CD4-positive, alpha-beta T cell treated with Interferon alpha-2 for 1 hour (primary cell): ENCODE measurements around the gene VSX1.
A peak's percentile ranks its signal among the peaks of the same experiment; 100 is the strongest.

Experiments used
- DNase-seq, 2 donors: peaks; one replicate each; pipeline ENCODE4 v3.0.0-alpha.2; 2020 to 2022

The VSX1 gene

GRCh38 chr20:25065072-25065624 is 16.8 kb downstream of the VSX1 start:
- no peak for DNase-seq

- no peak for DNase-seq
These were observed 17.3 kb downstream of the VSX1 start for GRCh38 chr20:25064561-25065071.

GRCh38 chr20:25063981-25064380 is 18.0 kb downstream of the VSX1 start:
- DNase-seq, result no peak

DNA sequence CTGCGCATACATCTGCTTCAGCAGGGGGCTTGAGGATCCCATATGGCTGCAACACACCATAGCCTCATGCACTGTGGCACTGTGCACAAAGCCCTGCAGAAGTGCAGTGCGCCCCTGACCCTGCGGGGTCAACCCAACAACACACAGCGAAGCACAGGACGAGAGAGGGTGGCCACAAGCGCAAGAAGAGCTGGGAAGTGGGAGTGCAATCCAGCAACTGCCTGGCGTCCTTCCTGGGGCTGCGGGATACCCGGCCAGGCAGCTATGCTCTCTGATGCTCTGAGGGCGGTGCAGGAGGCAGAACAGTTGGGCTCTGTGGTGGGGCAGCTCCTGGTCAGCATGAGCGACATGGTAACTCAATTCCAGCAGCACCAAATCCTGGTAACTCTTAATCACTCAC is 18.4 kb downstream of the VSX1 start:
- DNase-seq, result no peak

GRCh38 chr20:25062841-25063240 is 19.1 kb downstream of the VSX1 start:
- DNase-seq, result no peak

DNA sequence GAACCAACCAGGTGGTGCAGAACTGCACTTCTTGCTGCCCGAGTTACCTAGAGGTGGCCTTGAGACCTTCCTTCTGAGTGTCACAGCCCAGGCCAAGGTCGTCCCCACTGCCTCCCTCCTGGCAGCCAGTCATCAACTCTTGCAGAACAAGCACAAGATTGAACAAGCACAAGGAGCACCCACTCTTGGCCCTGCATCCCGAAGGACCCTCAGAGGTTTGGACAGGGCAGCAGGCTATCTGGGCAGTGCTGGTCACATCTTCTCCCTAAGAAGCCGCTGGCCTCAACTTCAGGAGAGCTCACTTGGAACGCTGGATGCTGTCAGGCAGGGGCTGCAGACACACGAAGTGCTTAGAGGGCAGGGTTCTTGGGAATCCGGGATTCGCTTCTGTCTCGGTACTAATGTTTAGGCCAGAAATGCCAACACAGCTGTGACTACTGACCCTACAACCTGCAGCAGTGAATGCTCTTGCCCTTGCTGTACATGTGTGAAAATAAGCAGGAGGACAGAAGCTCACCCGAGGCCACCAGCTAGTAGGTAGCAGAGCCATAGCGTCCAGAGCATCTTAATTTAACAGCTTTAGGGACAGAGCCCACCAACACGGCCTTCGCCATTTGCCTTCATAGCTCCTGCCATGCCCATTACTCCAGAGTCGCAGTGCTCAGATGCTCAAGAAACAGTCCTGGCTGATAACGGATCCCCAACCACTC is 20.0 kb downstream of the VSX1 start:
- DNase-seq, result no peak

- DNase-seq, result no peak
These were observed 20.7 kb downstream of the VSX1 start for GRCh38 chr20:25061103-25061799.

- no peak for DNase-seq
These were observed 22.0 kb downstream of the VSX1 start for GRCh38 chr20:25059866-25060465.

DNA sequence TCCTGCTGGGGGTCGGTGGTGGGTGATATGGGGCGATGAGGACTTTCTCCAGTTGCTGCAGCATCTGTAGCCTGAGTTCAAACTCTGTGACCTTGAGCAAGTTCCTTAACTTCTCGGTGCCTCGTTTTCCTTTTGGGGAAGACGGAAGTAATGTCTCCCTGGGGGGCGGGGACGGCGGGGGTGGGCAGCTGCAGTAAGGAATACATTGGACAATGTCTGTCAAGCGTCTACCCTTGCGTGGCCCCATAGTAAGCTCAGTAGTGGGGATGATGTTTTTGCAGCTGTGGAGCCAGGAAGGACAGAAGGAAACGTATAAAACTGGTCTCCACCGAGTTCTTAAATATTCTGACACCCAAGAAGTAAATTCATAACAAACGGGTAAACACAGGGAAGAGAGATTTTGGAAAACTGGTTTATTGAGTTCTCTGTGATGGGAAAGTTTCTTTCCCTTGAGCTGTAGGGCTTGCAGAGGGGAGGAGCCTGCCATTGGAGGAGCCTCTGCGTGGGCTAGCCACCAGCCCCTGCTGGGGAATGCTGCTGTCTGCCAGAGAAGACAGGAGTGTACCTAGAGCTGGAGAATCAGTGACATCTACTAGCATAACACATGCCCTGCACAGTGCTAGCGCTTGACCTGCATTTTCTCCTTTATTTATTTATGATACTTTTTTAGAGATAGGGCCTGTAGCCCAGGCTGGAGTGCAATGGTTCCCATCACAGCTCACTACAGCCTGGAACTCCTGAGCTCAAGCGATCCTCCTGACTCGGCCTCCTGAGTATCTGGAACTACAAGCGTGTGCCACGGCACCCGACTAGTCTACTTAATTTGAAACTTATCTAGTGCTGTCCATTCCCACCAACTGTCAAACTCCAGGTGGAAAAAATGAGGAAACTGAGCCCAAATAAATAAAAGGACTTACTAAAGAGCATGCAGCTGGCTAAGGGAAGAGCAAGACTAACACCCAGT is 22.8 kb downstream of the VSX1 start:
- DNase-seq, result no peak

GRCh38 chr20:25058051-25058846 is 23.7 kb downstream of the VSX1 start, which contains the start of gene ACSS1:
Gene ACSS1, minus strand, starts transcription at chr20:25058139. Its CDS starts 37 bp downstream, at chr20:25058102.
- DNase-seq, result peak; percentile 71 to 78

DNA sequence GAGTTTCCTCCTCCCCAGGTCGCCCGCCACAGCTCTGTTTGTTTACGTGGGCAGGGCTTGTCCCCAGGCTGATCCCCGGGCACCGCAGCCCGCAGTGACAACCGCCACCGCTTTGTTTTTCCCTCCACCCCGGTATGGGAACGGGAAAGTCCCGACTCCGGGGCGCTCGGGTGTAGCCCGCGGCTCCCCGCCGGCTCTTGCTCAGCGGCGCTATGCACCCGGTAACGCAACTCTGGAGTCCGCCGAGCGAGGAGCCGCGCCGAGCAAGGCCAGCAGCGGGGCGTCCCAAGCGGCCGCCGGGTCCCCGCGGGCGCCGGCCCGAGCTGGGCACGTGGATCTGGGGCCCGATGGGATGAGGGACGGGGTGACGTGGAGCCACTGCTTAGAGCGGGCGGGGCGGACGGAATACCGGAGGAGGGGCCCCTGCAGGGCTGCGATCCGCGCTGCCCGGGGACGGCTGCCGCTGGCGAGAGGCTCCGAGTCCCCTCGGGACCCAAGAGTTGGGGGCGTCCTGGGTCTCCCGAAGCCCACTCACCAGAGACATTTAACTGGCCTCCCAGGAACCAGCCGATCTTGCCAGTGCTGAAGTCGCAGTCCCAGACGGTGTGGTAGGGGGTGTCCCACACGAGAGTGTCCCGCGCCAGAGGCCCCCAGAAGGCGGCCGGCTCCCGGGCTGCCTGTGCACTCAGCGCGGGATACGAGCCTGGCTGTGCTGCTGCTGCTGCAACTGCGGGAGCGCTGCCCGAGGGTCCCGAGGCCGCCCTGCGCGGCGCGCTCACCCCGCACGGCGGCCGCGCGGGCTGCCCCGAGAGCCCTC is 24.5 kb downstream of the VSX1 start:
- DNase-seq, result peak; percentile 76 to 86

GRCh38 chr20:25056690-25057233 is 25.2 kb downstream of the VSX1 start:
- DNase-seq, result no peak

GRCh38 chr20:25055711-25056495 is 26.0 kb downstream of the VSX1 start:
- no peak for DNase-seq

GRCh38 chr20:25054995-25055629 is 26.8 kb downstream of the VSX1 start:
- DNase-seq, result no peak

DNA sequence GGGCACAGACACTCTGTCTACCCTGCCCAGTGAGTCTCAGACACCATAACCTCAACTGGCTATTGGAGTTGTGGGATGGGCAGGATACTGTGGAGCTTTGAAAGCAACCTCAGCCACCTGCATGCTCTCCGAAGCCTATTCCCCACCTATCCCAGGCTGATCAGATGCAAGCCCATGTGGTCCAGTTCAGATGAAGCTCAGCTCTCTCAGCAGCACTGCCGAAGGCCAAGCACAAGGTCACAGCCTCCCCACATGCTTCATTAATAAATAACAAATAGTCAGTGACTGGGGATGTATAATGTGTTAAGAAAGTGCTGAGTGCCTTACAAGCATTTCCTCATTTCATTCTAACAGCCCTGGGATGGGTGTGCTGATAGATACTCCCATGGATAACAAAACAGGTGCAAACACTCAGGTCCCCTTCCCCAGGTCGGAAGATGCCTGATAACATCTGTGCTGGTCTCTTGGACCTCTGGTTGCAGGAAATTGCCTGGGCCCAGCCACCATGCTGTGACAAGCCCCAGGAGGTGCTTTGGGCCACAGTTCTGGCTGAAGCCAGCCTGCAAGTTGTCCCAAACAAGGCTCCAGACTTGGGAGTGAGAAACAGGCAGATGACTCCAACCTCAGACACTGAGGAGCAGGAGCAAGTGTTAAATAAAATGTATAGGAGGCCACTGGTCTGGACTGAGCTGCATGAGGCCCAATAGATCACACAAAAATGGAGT is 27.7 kb downstream of the VSX1 start:
- DNase-seq, result no peak

DNA sequence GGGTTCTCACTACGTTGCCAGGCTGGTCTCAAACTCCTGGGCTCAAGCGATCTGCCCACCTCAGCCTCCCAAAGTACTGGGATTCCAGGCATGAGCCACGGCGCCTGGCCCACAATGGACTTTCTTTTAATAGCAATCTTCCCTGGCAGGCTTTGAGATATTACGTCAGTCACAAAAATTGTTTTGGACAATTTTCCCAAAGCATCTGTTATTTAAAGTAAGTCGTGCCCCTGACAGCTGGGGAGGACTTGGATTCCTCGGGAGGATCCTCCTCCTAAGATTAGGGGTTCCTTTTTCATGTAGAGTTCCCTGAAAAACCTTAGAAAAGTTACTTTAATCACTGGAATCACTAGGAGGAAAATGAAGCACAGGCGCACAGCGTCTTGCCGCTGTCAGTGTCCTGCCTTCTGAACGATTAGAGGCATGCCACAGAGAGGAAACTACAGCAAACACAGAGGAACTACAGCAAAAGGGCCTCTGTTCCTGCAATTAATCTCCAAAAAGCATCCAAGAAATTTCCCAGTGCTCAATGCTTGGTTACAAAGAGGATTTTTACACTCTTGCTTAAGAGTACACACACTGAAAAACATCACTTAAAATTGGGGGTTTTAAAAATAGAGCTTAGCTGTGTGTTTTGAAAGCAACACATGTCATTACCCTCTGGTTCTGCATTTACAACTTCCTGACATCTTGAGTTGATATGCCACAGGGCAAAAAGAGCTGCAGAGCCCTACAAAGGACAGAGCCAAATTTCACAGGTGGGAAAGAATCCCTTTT is 28.5 kb downstream of the VSX1 start:
- DNase-seq, result no peak
